ENCODE data around the gene FER1L5. TPM values are rescaled to one million over a fixed set of nuclear protein-coding genes. Genes with fewer than 3 reads are reported as not detected.
"Not testable (repeated sequence)": the region's sequence is repeated elsewhere in the genome, so short reads cannot be mapped to it uniquely, and the experiment has no call there.

Gene FER1L5
- total RNA-seq, 1 experiment from 2014 or later: 0.91 TPM

DNA sequence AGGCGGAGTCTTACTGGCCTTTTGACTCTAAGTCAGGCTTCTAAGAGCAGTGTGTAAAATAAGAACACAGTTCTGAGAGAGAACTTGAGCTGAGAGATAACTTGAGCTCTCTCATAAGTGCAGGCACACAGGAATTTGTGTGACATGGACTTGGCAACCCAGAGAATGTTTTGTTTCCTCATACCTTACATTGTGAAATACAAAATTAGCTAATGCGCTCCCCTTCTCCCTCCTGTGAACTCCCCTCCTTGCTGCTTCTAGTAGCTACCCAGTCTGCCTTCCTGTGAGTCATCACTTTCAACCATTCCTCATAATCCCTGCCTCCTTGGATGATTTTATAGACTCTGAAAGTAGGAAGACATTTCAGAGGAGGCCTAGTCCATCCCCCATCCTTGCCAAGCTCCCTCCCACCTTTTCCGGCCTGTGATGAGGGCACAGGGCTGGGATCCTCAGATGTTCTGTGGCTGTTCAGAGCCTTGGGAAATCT, 22.6 kb downstream of the FER1L5 start:
- H2AFZ ChIP-seq (ENCODE audit: low read depth, low read length, poor library complexity, severe bottlenecking): no peak overlapping the region
- peak; percentile 71 for ATAC-seq
- TF ChIP-seq JUND (IDR thresholded peaks at IDR 0.05): peak; percentile 52; the same call in 1 of the 2 replicates
- TF ChIP-seq ZFX (IDR thresholded peaks at IDR 0.05): 0 out of 2 replicates have a peak, but pooled peaks have one; percentile 14
- TF ChIP-seq FOSL1 (IDR thresholded peaks at IDR 0.05; ENCODE audit: low read depth): peak; percentile 58; the same call in 1 of the 2 replicates
- TF ChIP-seq CEBPB (IDR thresholded peaks at IDR 0.05; ENCODE audit: low read depth): peak; percentile 66
- TF ChIP-seq SP1 (IDR thresholded peaks at IDR 0.05; ENCODE audit: low read depth): peak; percentile 15; the same call in 1 of the 2 replicates
- TF ChIP-seq, protein P1, sequence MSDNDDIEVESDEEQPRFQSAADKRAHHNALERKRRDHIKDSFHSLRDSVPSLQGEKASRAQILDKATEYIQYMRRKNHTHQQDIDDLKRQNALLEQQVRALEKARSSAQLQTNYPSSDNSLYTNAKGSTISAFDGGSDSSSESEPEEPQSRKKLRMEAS (IDR thresholded peaks at IDR 0.05): no peak
- TF ChIP-seq EZH2 (IDR thresholded peaks at IDR 0.05): no peak

DNA sequence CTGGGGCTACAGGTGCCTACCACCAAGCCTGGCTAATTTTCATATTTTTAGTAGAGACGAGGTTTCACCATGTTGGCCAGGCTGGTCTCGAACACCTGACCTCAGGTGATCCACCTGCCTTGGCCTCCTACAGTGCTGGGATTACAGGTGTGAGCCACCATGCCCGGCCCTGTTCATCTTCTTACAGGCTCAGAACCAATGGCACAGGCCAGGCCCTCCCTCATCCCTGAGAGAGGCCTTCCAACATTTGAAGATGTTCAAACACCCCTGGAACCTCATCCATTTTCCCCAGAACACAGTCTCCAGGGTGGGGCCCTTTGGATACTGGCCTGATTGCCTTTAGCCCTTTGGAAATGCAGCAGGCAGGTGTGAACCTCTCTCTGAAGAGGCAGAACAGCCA, 23.2 kb downstream of the FER1L5 start:
- TF ChIP-seq ZFX (IDR thresholded peaks at IDR 0.05): 0 out of 2 replicates have a peak, but pooled peaks have one; percentile 1
- BruUV-seq (replicated peaks); POLR2A ChIA-PET; H3K9me2 ChIP-seq (ENCODE audit: insufficient read depth); H3K79me2 ChIP-seq (ENCODE audit: insufficient read depth, low read length); intact Hi-C loops (cut with micrococcal nuclease); H3K36me3 ChIP-seq (ENCODE audit: control insufficient read depth in 1 of 2, insufficient read depth in 2 of 2, low read length in 2 of 2); RAD21 ChIA-PET (ENCODE audit: low non-redundant PET in 1 of 2, low total read pairs in 2 of 2, uncharacterized antibody in 2 of 2, unreplicated experiment in 2 of 2); H3K27me3 ChIP-seq (ENCODE audit: insufficient read depth, low read length); H3K9ac ChIP-seq (ENCODE audit: low read length); CTCF ChIA-PET; ATAC-seq; DNase-seq (ENCODE audit: low read depth, low spot score); H3K27ac ChIP-seq (ENCODE audit: low read depth, low read length); H4K20me1 ChIP-seq (ENCODE audit: insufficient read depth); H3K4me3 ChIP-seq (replicated peaks in 1 of 2; ENCODE audit: low read depth in 1 of 2, low read length in 2 of 2); H3K9me3 ChIP-seq (ENCODE audit: control insufficient read depth in 1 of 2, insufficient read depth in 1 of 2, low read depth in 1 of 2, low read length in 2 of 2); H2AFZ ChIP-seq (ENCODE audit: low read depth, low read length, poor library complexity, severe bottlenecking): not testable (repeated sequence)
- peaks cover 11 to 12% of the 10 kb centered on the region in 2 experiments for H3K4me1 ChIP-seq (ENCODE audit: control insufficient read depth in 1 of 2, insufficient read depth in 2 of 2, low read length in 2 of 2)
- H3K4me2 ChIP-seq (ENCODE audit: low read length): peak overlapping the region; percentile 51; the same call in 1 of the 2 replicates

More for the DNA sequence above, 22.6 kb downstream of the FER1L5 start:
- H3K9me2 ChIP-seq (ENCODE audit: insufficient read depth): no peaks in the 10 kb centered on the region
- intact Hi-C loops (cut with micrococcal nuclease): no loop called here
- H3K4me1 ChIP-seq (ENCODE audit: control insufficient read depth in 1 of 2, insufficient read depth in 2 of 2, low read length in 2 of 2): peaks cover 11 to 12% of the 10 kb centered on the region in 2 experiments
- H3K79me2 ChIP-seq (ENCODE audit: insufficient read depth, low read length): no peaks in the 10 kb centered on the region
- peak; percentile 15 for DNase-seq (ENCODE audit: low read depth, low spot score)
- BruUV-seq (replicated peaks): no TSS peak
- H3K36me3 ChIP-seq (ENCODE audit: control insufficient read depth in 1 of 2, insufficient read depth in 2 of 2, low read length in 2 of 2): no peaks in the 10 kb centered on the region
- H3K27me3 ChIP-seq (ENCODE audit: insufficient read depth, low read length): no peaks in the 10 kb centered on the region
- no peaks in the 10 kb centered on the region for H4K20me1 ChIP-seq (ENCODE audit: insufficient read depth)
- H3K9me3 ChIP-seq (ENCODE audit: control insufficient read depth in 1 of 2, insufficient read depth in 1 of 2, low read depth in 1 of 2, low read length in 2 of 2): 0 out of 4 replicates have a peak, but pooled peaks cover 0 to 4% of the 10 kb centered on the region in 2 experiments
- H3K4me2 ChIP-seq (ENCODE audit: low read length): peak overlapping the region; percentile 51
- CTCF ChIA-PET: interaction anchor here (0.9 kb wide), 1 partner anchor 115 kb away, joined by 3 read pairs; no protein-coding TSS in a partner anchor
- H3K9ac ChIP-seq (ENCODE audit: low read length): no peak overlapping the region
- POLR2A ChIA-PET: no interaction called here
- H3K4me3 ChIP-seq (replicated peaks in 1 of 2; ENCODE audit: low read depth in 1 of 2, low read length in 2 of 2): no peak overlapping the region
- peak overlapping the region; percentile 42 for H3K27ac ChIP-seq (ENCODE audit: low read depth, low read length)
- RAD21 ChIA-PET (ENCODE audit: low non-redundant PET in 1 of 2, low total read pairs in 2 of 2, uncharacterized antibody in 2 of 2, unreplicated experiment in 2 of 2): no interaction called here
